Measurements from ENCODE around the gene UTP15.

- TF ChIP-seq CTCF (IDR thresholded peaks at IDR 0.05; ENCODE audit: insufficient read depth, low read length) = no peak
- TF ChIP-seq REST (IDR thresholded peaks at IDR 0.05; ENCODE audit: insufficient replicate concordance, low read depth) = no peak
- TF ChIP-seq POLR2AphosphoS5 (IDR thresholded peaks at IDR 0.05; ENCODE audit: low read depth) = no peak
- TF ChIP-seq SPI1 (IDR thresholded peaks at IDR 0.05; ENCODE audit: borderline replicate concordance, low read depth) = no peak
Measured at GRCh38 chr5:73591698-73592501, 26.4 kb downstream of the UTP15 start.

All from HL-60 (cell line).